WTC11 (cell line): ENCODE measurements around the gene RASL10A.

ENCODE experiments used
- MLX ChIP-seq: sonication (generic); formaldehyde crosslinking; IDR thresholded peaks from 2 replicates; pipeline ENCODE4 v1.8.1; 2023; ENCODE audit warnings: mild to moderate bottlenecking, missing genetic modification reagents, moderate library complexity
- PRRX2 ChIP-seq: fragments of 250-450 bp; sonication (Bioruptor Pico); IDR thresholded peaks from 2 replicates; pipeline ENCODE4 v1.8.0; 2021; ENCODE audit warnings: mild to moderate bottlenecking
- SP1 ChIP-seq: sonication (generic); formaldehyde crosslinking; conservative IDR thresholded peaks from 2 replicates; pipeline ENCODE4 v1.8.1; 2022; ENCODE audit warnings: missing genetic modification reagents
- ZBTB43 ChIP-seq: sonication (generic); formaldehyde crosslinking; IDR thresholded peaks from 2 replicates; pipeline ENCODE4 v1.8.1; 2023; ENCODE audit warnings: mild to moderate bottlenecking, missing genetic modification reagents
- TF ChIP-seq, protein P1 (sequence below): sonication (generic); formaldehyde crosslinking; conservative IDR thresholded peaks from 2 replicates; pipeline ENCODE4 v1.8.1; 2022; ENCODE audit warnings: mild to moderate bottlenecking, missing genetic modification reagents
- TF ChIP-seq, protein P2 (sequence below): fragments of 200-600 bp; IDR thresholded peaks from 2 replicates; pipeline ENCODE4 v1.8.0; 2022; ENCODE audit warnings: antibody characterized with exemption
- TF ChIP-seq, protein P3 (sequence below): sonication (generic); formaldehyde crosslinking; IDR thresholded peaks from 2 replicates; pipeline ENCODE4 v1.8.0; 2022; ENCODE audit warnings: mild to moderate bottlenecking, missing genetic modification reagents

- TF ChIP-seq, protein P1, sequence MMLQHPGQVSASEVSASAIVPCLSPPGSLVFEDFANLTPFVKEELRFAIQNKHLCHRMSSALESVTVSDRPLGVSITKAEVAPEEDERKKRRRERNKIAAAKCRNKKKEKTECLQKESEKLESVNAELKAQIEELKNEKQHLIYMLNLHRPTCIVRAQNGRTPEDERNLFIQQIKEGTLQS (CRISPR knock-in tag), result no peak
- TF ChIP-seq, protein P2, sequence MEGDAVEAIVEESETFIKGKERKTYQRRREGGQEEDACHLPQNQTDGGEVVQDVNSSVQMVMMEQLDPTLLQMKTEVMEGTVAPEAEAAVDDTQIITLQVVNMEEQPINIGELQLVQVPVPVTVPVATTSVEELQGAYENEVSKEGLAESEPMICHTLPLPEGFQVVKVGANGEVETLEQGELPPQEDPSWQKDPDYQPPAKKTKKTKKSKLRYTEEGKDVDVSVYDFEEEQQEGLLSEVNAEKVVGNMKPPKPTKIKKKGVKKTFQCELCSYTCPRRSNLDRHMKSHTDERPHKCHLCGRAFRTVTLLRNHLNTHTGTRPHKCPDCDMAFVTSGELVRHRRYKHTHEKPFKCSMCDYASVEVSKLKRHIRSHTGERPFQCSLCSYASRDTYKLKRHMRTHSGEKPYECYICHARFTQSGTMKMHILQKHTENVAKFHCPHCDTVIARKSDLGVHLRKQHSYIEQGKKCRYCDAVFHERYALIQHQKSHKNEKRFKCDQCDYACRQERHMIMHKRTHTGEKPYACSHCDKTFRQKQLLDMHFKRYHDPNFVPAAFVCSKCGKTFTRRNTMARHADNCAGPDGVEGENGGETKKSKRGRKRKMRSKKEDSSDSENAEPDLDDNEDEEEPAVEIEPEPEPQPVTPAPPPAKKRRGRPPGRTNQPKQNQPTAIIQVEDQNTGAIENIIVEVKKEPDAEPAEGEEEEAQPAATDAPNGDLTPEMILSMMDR, result no peak
- no peak for TF ChIP-seq PRRX2 (CRISPR knock-in tag)
- TF ChIP-seq, protein P3, sequence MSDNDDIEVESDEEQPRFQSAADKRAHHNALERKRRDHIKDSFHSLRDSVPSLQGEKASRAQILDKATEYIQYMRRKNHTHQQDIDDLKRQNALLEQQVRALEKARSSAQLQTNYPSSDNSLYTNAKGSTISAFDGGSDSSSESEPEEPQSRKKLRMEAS (CRISPR knock-in tag), result no peak
- TF ChIP-seq SP1, result no peak
- no peak for TF ChIP-seq ZBTB43 (CRISPR knock-in tag)
- TF ChIP-seq MLX (CRISPR knock-in tag), result no peak
Measured at GRCh38 chr22:29317827-29318454, 2.4 kb upstream of the RASL10A start.
